ENCODE measurements around the gene RBP3. TPM values are rescaled to one million over a fixed set of nuclear protein-coding genes. Genes with fewer than 3 reads are reported as not detected.

Gene RBP3
- total and polyA plus RNA-seq, 2 of the 4 experiments (the other 2 are of a cell fraction) = not detected

DNA sequence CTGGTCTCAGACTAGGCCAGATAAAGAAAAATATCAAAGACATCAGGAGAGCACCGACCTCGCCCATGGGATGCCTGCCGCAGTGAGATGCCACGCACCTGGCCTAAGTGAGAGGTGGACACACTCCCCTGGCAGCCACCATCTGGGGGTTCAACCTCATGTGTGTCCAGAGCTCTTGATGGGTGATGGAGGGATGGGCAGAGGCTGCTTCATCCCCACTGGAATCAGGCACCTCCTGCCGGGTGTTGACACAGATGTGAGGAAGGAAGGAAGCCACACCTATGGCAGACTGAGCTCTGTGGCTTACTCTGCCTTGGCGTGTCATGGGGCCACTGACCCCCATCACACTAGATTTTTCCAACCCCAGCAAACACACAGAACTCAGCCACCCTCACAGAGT, 24.6 kb downstream of the RBP3 start:
- Histone ChIP-seq H3K4me2 (ENCODE audit: low read depth, low read length) (no peak overlapping the region), H3K36me3 (ENCODE audit: control insufficient read depth, insufficient read depth, low read length) (no peaks in the 10 kb centered on the region), H2AK9ac (replicated peaks; ENCODE audit: low read depth, low read length, poor library complexity) (no peak overlapping the region), H3K4me1 (ENCODE audit: control insufficient read depth, insufficient read depth, low read length) (peaks cover 4% of the 10 kb centered on the region; the same call in 1 of the 2 replicates), H2BK20ac (ENCODE audit: low read depth, low read length) (no peak overlapping the region), H2BK120ac (ENCODE audit: low read depth, low read length) (no peak overlapping the region), H3K9ac (ENCODE audit: low read depth, low read length) (no peak overlapping the region), H4K5ac (ENCODE audit: low read depth, low read length) (no peak overlapping the region), H3K27ac (ENCODE audit: insufficient read depth, low read length) (no peak overlapping the region), H4K20me1 (ENCODE audit: insufficient read depth, low read length) (no peaks in the 10 kb centered on the region), H4K8ac (ENCODE audit: low read depth in 2 of 2, low read length in 2 of 2) (no peak overlapping the region), H3K18ac (ENCODE audit: low read depth, low read length) (no peak overlapping the region), H3K9me1 (ENCODE audit: insufficient read depth, low read length) (no peaks in the 10 kb centered on the region), H3K14ac (replicated peaks; ENCODE audit: low read depth, low read length) (no peak overlapping the region), H3K23ac (ENCODE audit: low read depth, low read length) (no peak overlapping the region), H2BK15ac (ENCODE audit: low read depth, low read length) (no peak overlapping the region), H3K9me3 (ENCODE audit: control insufficient read depth, insufficient read depth, low read length) (no peaks in the 10 kb centered on the region), H2AK5ac (ENCODE audit: low read depth, low read length) (no peak overlapping the region), H3K27me3 (ENCODE audit: control insufficient read depth, insufficient read depth, low read length) (peaks cover 43% of the 10 kb centered on the region), H3K79me1 (ENCODE audit: low read depth in 1 of 2, low read length in 2 of 2) (no peaks in the 10 kb centered on the region), H3K4ac (ENCODE audit: low read depth, low read length) (no peak overlapping the region), H3K56ac (ENCODE audit: extremely low read depth, insufficient read depth, low read length) (no peak overlapping the region), H4K91ac (ENCODE audit: insufficient read depth, low read depth, low read length) (no peak overlapping the region), H2AFZ (replicated peaks; ENCODE audit: low read length, poor library complexity) (no peak overlapping the region), H2BK5ac (ENCODE audit: low read depth, low read length, poor library complexity, severe bottlenecking) (no peak overlapping the region), H3K4me3 (ENCODE audit: insufficient read depth, low read depth, low read length) (no peak overlapping the region)
- TF ChIP-seq MAZ (IDR thresholded peaks at IDR 0.05; ENCODE audit: borderline replicate concordance, low read depth, low read length) = no peak
- no peak for TF ChIP-seq MAFK (IDR thresholded peaks at IDR 0.05; ENCODE audit: low read depth, low read length)
- TF ChIP-seq, protein P1, sequence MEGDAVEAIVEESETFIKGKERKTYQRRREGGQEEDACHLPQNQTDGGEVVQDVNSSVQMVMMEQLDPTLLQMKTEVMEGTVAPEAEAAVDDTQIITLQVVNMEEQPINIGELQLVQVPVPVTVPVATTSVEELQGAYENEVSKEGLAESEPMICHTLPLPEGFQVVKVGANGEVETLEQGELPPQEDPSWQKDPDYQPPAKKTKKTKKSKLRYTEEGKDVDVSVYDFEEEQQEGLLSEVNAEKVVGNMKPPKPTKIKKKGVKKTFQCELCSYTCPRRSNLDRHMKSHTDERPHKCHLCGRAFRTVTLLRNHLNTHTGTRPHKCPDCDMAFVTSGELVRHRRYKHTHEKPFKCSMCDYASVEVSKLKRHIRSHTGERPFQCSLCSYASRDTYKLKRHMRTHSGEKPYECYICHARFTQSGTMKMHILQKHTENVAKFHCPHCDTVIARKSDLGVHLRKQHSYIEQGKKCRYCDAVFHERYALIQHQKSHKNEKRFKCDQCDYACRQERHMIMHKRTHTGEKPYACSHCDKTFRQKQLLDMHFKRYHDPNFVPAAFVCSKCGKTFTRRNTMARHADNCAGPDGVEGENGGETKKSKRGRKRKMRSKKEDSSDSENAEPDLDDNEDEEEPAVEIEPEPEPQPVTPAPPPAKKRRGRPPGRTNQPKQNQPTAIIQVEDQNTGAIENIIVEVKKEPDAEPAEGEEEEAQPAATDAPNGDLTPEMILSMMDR (conservative IDR thresholded peaks at IDR 0.05; ENCODE audit: low read depth, low read length) = no peak
- TF ChIP-seq CEBPB (IDR thresholded peaks at IDR 0.05; ENCODE audit: low read depth, low read length) = no peak
- TF ChIP-seq POLR2A (IDR thresholded peaks at IDR 0.05; ENCODE audit: low read depth, low read length) = no peak
- TF ChIP-seq RCOR1 (IDR thresholded peaks at IDR 0.05; ENCODE audit: insufficient replicate concordance, low read length) = no peak
- no peak for TF ChIP-seq RAD21 (IDR thresholded peaks at IDR 0.05; ENCODE audit: low read length)
- no peak for TF ChIP-seq BHLHE40 (IDR thresholded peaks at IDR 0.05; ENCODE audit: low read depth, low read length)
- no peak for TF ChIP-seq MXI1 (IDR thresholded peaks at IDR 0.05; ENCODE audit: borderline replicate concordance, low read depth, low read length)
- TF ChIP-seq, protein P2, sequence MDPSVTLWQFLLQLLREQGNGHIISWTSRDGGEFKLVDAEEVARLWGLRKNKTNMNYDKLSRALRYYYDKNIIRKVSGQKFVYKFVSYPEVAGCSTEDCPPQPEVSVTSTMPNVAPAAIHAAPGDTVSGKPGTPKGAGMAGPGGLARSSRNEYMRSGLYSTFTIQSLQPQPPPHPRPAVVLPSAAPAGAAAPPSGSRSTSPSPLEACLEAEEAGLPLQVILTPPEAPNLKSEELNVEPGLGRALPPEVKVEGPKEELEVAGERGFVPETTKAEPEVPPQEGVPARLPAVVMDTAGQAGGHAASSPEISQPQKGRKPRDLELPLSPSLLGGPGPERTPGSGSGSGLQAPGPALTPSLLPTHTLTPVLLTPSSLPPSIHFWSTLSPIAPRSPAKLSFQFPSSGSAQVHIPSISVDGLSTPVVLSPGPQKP (IDR thresholded peaks at IDR 0.05; ENCODE audit: borderline replicate concordance, low read depth, low read length) = no peak
- TF ChIP-seq USF2 (IDR thresholded peaks at IDR 0.05; ENCODE audit: low read depth, low read length) = no peak
- TF ChIP-seq FOS (IDR thresholded peaks at IDR 0.05; ENCODE audit: low read depth, low read length) = no peak
- no peak for TF ChIP-seq RFX5 (IDR thresholded peaks at IDR 0.05; ENCODE audit: low read depth, low read length)
- TF ChIP-seq NFE2L2 (IDR thresholded peaks at IDR 0.05; ENCODE audit: low read depth, low read length) = no peak
- no peak for TF ChIP-seq SMC3 (IDR thresholded peaks at IDR 0.05; ENCODE audit: low read depth, low read length)
- no peak for TF ChIP-seq CHD1 (IDR thresholded peaks at IDR 0.05; ENCODE audit: low read depth, low read length)
- ATAC-seq (ENCODE audit: low read depth) = no peak
- in situ Hi-C loops (cut with MboI; ENCODE audit: low sequenced_read_pairs) (no loop called here), dilution Hi-C loops (cut with HindIII; ENCODE audit: low sequenced_read_pairs, unreplicated experiment) (no loop called here), intact Hi-C loops (cut with micrococcal nuclease) (no loop called here)
- no CpG with 5 or more reads among the region's 6 CpGs for WGBS, 2 experiments (ENCODE audit: extremely low coverage in 2 of 2, insufficient read length in 1 of 2)
- no TSS peak for BruUV-seq (replicated peaks)
- no peak for DNase-seq
- ChIA-PET CTCF (interaction anchor here (1.7 kb wide), 1 partner anchor 9 kb away, joined by 4 read pairs; no protein-coding TSS in a partner anchor), POLR2A (ENCODE audit: unreplicated experiment) (no interaction called here)

Data from IMR-90 (cell line).